Ectodermal cell (in vitro differentiated cells): Measurements from ENCODE around the gene CWH43.
"Not testable (repeated sequence)": the region's sequence is repeated elsewhere in the genome, so short reads cannot be mapped to it uniquely, and the experiment has no call there.

Experiments used
- H3K27ac ChIP-seq: 2 replicates; pipeline ENCODE4 v1.7.0; 2013; ENCODE audit warnings: mild to moderate bottlenecking, low read depth, low read length; ENCODE audit not compliant: insufficient read depth, poor library complexity, severe bottlenecking
- H3K27me3 ChIP-seq: 2 replicates; pipeline ENCODE4 v1.7.0; 2013; ENCODE audit warnings: mild to moderate bottlenecking, low read length; ENCODE audit not compliant: insufficient read depth, control insufficient read depth, poor library complexity, severe bottlenecking
- H3K36me3 ChIP-seq: one replicate; pipeline ENCODE4 v1.7.0; 2013; ENCODE audit warnings: low read length; ENCODE audit not compliant: control insufficient read depth, insufficient read depth
- H3K4me1 ChIP-seq: one replicate; pipeline ENCODE4 v1.7.0; 2013; ENCODE audit warnings: low read length; ENCODE audit not compliant: control insufficient read depth, insufficient read depth
- H3K4me3 ChIP-seq: 2 replicates; pipeline ENCODE4 v1.7.0; 2013; ENCODE audit warnings: low read depth, low read length, control low read depth; ENCODE audit not compliant: insufficient read depth
- H3K9me3 ChIP-seq: 2 replicates; pipeline ENCODE4 v1.7.0; 2013; ENCODE audit warnings: mild to moderate bottlenecking, low read length, moderate library complexity; ENCODE audit not compliant: control insufficient read depth
- WGBS, 2 experiments: methylation state at CpG; one replicate each; pipeline ENCODE4 v1.1.7; 2013; ENCODE audit warnings: missing lambda C conversion rate in 2 of 2; 5-methylcytosine and 5-hydroxymethylcytosine counted together

The CWH43 gene

DNA sequence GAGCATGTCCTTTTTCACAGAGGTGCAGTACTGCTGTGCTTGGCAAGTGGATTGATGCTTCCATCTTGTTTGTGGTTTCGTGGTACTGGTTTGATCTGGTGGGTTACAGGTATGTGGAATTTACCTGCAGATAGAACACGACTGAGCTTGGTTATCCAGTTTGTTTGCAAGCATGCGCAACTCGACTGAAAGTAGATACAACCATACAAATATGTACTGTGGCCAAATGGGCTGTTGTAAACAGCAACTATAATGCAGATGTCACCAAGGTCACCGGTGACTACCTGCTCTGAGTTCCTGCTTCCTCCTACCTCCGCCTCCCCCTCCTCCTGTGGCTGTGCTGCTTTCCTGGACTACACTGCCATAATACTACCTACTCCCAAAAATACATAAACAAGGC, 12.4 kb downstream of the CWH43 start:
- Histone ChIP-seq H3K4me1 (no peaks in the 10 kb centered on the region), H3K27me3 (no peaks in the 10 kb centered on the region), H3K4me3 (no peak overlapping the region), H3K27ac (no peak overlapping the region), H3K9me3 (peaks cover 10% of the 10 kb centered on the region), H3K36me3 (no peaks in the 10 kb centered on the region)
- WGBS, 2 experiments = 63 to 69% methylated on average over 6 of the region's 6 CpGs

DNA sequence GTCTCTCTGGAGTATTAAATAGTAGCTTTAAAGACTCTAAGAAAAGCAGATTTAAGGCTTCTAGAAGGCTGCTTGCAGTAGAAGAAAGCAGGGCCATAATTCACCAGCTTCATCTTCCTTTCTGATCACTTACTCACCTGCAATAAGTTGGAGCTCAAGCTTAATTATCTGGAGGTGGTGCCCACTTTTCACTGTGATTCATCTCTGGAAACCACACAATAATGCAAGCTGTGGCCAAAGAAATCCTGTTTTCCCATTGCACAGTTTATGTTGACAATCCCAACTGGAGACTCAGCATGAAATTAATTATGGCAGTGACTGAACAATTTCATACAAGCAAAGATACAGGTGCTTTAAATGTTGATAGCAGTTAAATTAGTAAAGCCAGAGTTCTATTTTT, 14.7 kb downstream of the CWH43 start:
- Histone ChIP-seq H3K27ac (no peak overlapping the region), H3K4me3 (no peak overlapping the region), H3K27me3 (no peaks in the 10 kb centered on the region), H3K4me1 (no peaks in the 10 kb centered on the region), H3K9me3 (peaks cover 12% of the 10 kb centered on the region), H3K36me3 (no peaks in the 10 kb centered on the region)

DNA sequence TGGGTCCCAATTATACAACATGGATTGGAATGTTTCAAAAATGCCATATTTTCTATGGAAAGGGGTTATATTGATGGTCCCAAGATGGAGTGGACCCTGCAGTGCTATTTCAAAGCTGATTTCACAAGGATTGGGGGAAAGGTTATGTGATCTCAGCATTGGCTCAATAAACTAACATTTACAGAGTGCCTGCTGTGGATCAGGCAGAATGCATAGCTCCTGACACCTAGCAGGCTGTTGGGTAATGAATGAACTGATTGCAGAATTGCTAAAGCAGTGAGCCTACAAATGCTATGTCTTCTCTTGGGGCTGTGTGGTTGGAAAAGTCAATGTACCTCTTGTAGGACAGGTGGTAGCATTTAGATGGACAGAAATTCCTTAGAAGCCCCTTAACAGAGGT, 16.9 kb downstream of the CWH43 start:
- Histone ChIP-seq H3K36me3 (no peaks in the 10 kb centered on the region), H3K4me1 (no peaks in the 10 kb centered on the region), H3K27ac (no peak overlapping the region), H3K4me3 (no peak overlapping the region), H3K27me3 (no peaks in the 10 kb centered on the region), H3K9me3 (peaks cover 9% of the 10 kb centered on the region)

DNA sequence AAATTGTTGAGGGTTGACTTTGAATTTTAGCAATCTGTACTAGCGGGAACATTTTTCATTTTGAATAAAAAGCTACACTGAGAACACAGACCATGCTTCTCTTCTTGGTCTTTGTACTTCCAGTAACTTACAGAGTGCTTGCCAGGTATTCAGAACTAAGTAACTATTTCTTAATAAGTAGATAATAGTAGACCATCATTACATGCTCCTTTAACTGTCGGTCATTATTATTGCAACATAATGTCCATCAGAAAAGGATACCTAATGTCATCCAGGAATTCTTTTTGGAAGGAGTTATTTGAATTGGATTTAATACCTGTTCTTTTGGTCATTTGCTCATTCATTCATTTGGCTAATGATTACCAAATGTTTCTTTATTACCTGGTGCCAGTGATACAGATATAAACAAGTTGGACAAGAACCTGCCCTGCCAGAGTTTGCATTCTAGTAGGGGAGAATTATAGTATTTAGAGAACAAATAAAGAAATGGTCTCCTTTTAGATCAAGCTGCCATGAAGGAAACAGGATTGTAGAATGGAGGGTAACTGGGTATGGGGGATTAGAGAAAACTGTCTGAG, 32.7 kb downstream of the CWH43 start:
- Histone ChIP-seq H3K27me3 (no peaks in the 10 kb centered on the region), H3K4me3 (no peak overlapping the region), H3K4me1 (no peaks in the 10 kb centered on the region), H3K9me3 (peaks cover 3% of the 10 kb centered on the region), H3K36me3 (no peaks in the 10 kb centered on the region), H3K27ac (no peak overlapping the region)
- 92 to 100% methylated on average over 1 to 2 of the region's 2 CpGs for WGBS, 2 experiments

DNA sequence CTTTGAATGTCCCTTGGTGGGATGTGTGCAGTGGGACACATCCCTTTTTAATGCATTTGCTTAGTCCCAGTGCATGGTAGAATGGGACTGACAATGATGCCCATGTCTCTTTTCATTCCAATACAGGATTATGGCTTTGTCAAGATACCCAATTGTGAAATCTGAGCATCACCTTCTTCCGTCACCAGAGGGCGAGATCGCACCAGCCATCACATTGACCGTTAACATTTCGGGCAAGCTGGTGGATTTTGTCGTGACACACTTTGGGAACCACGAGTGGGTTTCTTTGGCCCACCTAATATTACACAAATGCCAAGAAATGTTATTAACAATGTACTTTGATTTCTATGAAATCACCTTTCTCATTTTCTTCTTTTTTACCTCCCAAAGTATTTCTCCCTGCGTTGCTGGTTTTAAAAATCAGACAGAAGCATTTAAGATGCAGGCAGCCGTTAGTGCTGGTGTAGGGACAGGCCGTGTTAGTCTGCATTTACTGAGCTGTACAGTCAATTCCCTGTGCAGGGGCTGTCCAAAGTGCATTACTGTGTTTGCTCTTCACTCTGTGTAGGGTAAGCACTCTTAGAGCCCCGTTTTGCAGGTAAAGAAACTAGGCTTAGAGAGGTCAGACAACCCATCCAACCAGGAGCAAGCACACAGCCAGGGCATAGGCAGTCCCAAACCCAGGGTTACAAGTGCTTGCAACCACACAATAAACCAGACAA, 46.5 kb downstream of the CWH43 start:
- H3K4me1 ChIP-seq = no peaks in the 10 kb centered on the region
- H3K27ac ChIP-seq = no peak overlapping the region
- H3K27me3 ChIP-seq = no peaks in the 10 kb centered on the region
- H3K36me3 ChIP-seq = no peaks in the 10 kb centered on the region
- WGBS, 2 experiments = 60 to 67% methylated on average over 11 of the region's 11 CpGs
- peaks cover 33% of the 10 kb centered on the region for H3K9me3 ChIP-seq
- no peak overlapping the region for H3K4me3 ChIP-seq

DNA sequence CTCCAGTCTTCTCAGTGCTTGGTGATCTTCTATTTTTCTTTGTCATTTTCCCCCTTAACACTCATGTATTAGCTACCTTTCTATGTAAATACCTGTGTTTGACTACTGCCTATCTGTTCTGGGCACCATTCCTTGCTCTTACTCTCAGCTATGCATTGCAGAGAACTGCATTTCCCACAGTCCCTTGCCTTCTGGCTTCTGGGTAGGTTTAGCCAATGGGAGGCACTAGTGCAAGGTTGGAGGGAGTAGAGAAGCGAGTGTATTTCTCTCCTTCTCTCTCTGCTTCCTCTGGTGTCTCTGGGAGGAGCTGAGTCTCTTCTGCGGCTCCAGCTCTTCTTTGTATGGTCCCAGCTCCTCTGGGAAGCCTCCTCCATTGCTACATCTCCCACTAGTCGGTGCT, 50.5 kb downstream of the CWH43 start:
- Histone ChIP-seq H3K27me3 (no peaks in the 10 kb centered on the region), H3K27ac (no peak overlapping the region), H3K4me3 (no peak overlapping the region), H3K36me3 (no peaks in the 10 kb centered on the region), H3K4me1 (no peaks in the 10 kb centered on the region), H3K9me3 (peaks cover 19% of the 10 kb centered on the region)
- WGBS, 2 experiments = 44 to 48% methylated on average over 3 of the region's 3 CpGs

DNA sequence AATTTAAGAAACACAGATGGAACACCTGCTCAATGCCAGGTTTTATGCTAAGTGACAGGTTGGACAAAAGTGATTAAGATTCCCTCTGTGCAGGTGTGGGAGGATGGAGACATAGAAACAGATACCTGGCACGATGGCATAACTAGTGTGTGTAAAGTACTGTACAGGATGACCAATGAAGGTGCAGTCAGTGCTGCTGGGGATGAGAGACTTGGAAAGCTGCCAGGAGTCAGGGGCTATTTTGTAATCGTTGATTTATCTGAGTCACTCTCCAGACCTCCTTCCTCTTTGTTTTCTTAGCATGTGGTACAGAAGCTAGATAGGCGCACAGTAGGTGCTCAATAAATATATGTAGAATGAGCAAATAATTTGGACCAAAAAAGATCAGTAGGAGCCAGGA, 58.2 kb downstream of the CWH43 start:
- no peaks in the 10 kb centered on the region for H3K4me1 ChIP-seq
- no peaks in the 10 kb centered on the region for H3K36me3 ChIP-seq
- WGBS, 2 experiments = 46 to 66% methylated on average over 2 to 3 of the region's 3 CpGs
- no peak overlapping the region for H3K27ac ChIP-seq
- H3K27me3 ChIP-seq = no peaks in the 10 kb centered on the region
- no peak overlapping the region for H3K4me3 ChIP-seq
- peaks cover 11% of the 10 kb centered on the region for H3K9me3 ChIP-seq

DNA sequence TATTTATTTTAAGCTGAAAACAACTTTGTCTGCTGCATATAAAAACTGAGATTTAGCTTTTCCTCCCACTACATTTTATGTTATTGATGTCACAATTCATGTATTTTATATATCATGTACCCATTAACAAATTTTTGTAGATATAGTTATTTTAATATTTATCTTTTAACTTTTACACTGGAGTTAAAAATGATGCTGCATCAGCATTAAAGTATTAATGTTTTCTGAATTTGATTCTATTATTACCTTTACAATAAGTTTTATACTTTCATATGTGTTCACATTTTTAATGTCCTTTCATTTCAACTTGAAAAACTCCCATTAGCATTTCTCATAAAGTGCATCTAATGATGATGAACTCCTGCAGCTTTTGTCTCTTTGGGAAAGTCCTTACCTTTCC, 72.2 kb downstream of the CWH43 start:
- H3K4me1 ChIP-seq = no peaks in the 10 kb centered on the region
- H3K9me3 ChIP-seq = peaks cover 12% of the 10 kb centered on the region
- no peaks in the 10 kb centered on the region for H3K27me3 ChIP-seq
- H3K4me3 ChIP-seq = no peak overlapping the region
- H3K27ac ChIP-seq = no peak overlapping the region
- no peaks in the 10 kb centered on the region for H3K36me3 ChIP-seq

DNA sequence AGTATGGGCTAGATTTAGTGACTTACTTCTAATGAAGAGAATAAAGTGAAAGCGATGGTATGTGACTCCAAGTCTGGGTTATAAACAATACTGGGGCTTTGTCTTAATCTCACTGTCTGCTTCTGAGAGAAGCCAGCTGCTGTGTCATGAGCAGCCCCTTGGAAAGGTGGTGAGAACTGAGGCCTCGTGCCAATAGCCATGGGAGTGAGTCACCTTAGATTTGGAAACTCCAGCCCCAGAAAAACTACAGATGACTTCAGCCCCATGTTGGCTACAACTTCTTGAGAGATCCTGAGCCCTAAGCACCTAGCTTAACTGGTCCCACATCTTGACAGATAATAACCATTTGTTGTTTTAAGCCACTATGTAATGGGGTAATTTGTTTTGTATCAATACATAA, 77.6 kb downstream of the CWH43 start:
- 41 to 48% methylated on average over 2 of the region's 2 CpGs for WGBS, 2 experiments
- Histone ChIP-seq H3K4me1 (no peaks in the 10 kb centered on the region), H3K27me3 (no peaks in the 10 kb centered on the region), H3K9me3 (peaks cover 10% of the 10 kb centered on the region), H3K36me3 (no peaks in the 10 kb centered on the region), H3K27ac (no peak overlapping the region), H3K4me3 (no peak overlapping the region)

DNA sequence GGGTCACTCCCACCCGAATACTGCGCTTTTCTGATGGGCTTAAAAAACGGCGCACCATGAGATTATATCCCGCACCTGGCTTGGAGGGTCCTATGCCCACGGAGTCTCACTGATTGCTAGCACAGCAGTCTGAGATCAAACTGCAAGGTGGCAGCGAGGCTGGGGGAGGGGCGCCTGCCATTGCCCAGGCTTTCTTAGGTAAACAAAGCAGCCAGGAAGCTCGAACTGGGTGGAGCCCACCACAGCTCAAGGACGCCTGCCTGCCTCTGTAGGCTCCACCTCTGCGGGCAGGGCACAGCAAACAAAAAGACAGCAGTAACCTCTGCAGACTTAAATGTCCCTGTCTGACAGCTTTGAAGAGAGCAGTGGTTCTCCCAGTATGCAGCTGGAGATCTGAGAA, 86.1 kb downstream of the CWH43 start:
- 79 to 84% methylated on average over 11 of the region's 11 CpGs for WGBS, 2 experiments
- not testable (repeated sequence) for H3K9me3 ChIP-seq, H3K4me3 ChIP-seq, H3K27ac ChIP-seq, H3K4me1 ChIP-seq, H3K27me3 ChIP-seq, H3K36me3 ChIP-seq

DNA sequence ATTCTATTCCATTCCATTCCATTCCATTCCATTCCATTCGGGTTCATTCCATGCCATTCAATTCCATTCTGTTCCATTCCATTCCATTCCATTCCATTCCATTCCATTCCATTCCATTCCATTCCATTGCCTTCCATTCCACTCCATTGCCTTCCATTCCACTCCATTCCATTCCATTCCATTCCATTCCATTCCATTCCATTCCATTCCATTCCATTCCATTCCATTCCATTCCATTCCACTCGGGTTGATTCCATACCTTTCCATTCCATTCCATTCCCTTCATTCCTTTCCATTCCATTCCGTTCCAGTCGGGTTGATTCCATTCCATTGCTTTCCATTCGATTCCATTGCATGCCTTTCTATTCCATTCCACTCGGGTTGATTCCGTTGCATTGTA, 105.8 kb downstream of the CWH43 start:
- not testable (repeated sequence) for H3K4me1 ChIP-seq, H3K36me3 ChIP-seq, H3K27me3 ChIP-seq, H3K4me3 ChIP-seq, H3K27ac ChIP-seq
- H3K9me3 ChIP-seq = peaks cover 33% of the 10 kb centered on the region
- 63 to 64% methylated on average over 7 of the region's 7 CpGs for WGBS, 2 experiments
